ENCODE results near the gene FHOD3.

Gene FHOD3

DNA sequence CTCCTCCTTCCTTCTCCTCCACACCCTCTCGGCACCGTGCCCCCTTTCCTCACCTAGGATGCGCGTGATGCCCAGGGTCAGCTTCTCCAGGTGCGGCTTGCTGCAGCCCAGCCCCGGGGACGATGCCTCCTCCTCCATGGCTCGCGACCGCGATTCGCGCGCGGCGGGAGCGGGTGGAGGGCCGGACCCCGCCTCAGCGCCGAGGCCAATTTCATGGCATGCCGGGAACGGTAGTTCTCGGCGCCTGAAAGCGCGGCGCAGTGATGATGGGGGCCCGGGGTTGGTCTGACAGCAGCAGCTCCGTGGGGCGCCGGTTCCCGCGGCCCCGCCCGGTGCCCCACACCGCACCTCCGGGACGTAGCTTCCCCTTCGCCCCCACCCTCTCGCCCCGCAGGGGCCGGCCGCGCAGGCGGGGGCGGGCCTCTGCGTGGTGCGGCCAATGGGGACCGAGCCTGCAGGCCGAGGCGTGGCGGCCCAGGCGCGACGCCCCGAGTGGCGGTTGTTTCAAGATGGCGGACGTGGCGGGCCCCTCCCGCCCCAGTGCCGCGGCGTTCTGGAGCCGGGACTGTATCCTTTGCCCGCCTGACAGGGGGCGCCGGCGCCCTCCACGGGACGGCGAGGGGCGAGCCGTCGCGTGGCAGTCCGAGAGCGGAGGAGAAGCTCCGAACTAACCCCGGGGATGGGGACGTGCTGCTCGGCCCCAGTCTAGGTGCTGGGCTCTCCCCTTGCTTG is 531.3 kb downstream of the FHOD3 start, which contains the start of the genes KIAA1328 and TPGS2:
Gene KIAA1328 (plus strand): TSS at position 498 of the 732 bp plus-strand sequence. CDS start 12 bp downstream, at position 510.
Gene TPGS2 (minus strand): TSS at position 373 of the 732 bp plus-strand sequence. CDS start 235 bp downstream, at position 138.
- DNase-seq (ENCODE audit: low read depth in 2 of 2), result peak; percentile 77 to 81
